GM19099 (cell line): ENCODE measurements around the gene TGIF2.

ENCODE experiments used
- POLR2A ChIP-seq: IDR thresholded peaks from 3 replicates; pipeline ENCODE4 v1.6.1; 2011; ENCODE audit warnings: low read depth; ENCODE audit not compliant: insufficient read length; ENCODE audit errors: extremely low read depth

TGIF2 gene

DNA sequence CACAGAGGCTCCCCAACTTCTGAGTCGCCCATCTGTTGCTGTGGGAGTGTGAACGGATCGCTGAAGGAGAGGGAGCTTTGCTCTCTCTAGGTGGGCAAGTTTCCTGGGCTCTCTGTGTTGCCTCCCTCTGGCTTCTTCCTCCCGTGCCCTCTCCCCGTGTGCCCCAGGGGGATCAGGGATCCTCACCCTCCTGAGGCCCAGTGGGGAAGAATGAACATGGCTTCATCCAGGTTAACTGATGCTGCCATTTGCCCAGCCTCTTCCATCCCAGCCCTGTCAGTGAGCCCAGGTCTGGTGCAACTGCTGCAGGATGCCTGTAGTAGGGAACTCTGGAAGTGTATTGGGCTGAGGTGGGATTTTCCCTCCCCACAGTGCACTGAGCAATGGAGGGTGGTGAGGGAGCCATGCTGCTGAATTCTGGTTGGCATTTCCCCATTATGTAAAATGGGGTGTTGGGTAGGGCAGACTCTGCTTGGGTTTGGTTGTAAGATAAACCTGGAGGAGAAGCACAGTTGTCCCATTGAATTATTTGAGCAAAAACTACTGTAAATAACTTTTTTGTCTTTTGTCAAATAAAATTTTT is 20.0 kb downstream of the TGIF2 start:
- TF ChIP-seq POLR2A = no peak

DNA sequence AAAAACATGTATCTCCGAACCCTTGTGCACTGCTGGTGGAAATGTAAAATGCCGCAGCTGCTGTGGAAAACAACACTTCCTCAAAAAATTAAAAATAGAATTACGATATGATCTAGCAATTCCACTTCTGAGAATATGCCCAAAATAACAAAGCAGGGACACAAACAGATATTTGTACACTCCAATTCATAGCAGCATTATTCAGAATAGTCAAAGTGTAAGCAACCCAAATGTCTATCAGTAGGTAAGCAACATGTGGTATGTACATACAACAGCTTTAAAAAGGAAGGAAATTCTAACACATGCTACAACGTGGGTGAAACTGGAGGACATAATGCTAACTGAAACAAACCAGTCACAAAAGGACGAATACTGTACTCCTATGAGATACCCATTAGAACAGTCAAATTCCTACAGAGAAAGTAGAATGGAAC is 26.5 kb downstream of the TGIF2 start:
- no peak for TF ChIP-seq POLR2A

DNA sequence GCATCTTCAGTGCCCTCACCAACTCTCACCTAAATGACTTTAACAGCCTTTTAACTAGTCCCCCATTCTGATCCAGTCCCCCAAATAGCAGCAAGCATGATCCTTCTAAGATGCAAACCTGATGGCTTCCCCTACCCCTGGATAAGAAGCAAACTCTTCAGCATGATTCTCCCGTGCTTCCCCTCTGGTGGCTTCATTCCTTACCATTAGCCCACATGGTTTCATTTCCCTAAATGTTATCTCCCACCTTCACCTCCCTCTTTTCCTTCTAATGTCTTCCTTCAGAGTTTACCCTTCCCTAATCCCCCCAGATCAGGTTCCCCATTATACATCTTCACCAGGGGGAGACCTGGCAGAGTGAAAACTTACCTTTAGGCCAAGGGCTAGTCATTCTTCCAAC is 28.1 kb downstream of the TGIF2 start:
- TF ChIP-seq POLR2A = no peak

DNA sequence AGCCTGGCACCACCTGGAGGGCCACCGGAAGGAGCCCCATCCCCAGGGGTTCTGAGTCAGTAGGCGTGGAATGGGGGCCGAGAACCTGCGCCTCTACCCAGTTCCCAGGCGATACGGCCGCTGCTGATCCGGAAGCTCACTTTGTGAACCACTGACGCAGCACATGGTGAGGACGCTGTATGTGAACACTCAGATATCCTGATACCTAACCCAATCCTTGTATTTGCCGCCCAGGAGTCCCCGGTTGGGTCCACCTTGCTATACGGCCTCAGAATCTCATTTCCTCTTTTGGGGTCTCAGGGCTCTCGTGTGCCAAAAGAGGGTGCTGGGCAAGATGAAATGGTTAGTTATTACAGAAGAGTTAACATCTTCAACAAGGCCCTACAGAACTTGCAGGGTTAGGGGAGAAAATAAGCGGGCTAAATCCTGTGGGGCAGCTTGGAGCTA is 31.6 kb downstream of the TGIF2 start:
- TF ChIP-seq POLR2A = peak; percentile 65

DNA sequence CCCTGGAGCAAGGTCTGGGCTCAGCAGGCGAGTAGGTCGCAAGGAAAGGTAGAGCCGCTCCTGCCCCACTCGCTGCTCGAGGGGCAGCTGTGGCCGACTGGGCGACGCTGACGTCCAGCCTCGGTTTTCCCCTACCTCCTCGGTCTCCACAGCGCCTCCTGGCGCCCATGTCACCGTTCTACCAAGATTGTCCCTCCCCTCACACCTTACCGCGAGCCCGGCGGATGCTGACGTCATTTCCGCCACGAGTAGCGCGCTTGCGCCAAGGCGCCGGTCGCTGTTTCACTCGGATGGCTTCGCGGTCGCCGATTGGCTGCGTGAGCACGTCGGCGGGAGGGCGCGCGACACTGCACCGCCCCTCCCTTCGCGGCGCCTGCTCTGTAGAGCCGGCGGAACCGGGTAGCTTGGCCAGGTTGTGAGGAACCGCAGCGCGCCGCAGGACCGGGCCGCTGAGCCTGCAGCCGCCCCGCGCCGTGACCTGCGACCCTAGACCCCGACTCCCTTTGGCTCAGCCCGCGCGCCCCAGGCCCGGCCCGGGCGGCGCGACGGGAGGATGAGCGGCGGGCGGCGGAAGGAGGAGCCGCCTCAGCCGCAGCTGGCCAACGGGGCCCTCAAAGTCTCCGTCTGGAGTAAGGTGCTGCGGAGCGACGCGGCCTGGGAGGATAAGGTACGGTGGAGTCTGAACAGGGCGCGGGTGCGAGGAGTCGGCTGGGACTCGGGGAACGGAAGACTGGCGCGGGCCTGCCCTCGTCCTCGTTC is 32.2 kb downstream of the TGIF2 start, which contains the start of gene RAB5IF:
TSS of gene RAB5IF (plus strand) at position 381 of the 759 bp plus-strand sequence. CDS start at position 554, 173 bp downstream.
- peak; percentile 95 for TF ChIP-seq POLR2A

DNA sequence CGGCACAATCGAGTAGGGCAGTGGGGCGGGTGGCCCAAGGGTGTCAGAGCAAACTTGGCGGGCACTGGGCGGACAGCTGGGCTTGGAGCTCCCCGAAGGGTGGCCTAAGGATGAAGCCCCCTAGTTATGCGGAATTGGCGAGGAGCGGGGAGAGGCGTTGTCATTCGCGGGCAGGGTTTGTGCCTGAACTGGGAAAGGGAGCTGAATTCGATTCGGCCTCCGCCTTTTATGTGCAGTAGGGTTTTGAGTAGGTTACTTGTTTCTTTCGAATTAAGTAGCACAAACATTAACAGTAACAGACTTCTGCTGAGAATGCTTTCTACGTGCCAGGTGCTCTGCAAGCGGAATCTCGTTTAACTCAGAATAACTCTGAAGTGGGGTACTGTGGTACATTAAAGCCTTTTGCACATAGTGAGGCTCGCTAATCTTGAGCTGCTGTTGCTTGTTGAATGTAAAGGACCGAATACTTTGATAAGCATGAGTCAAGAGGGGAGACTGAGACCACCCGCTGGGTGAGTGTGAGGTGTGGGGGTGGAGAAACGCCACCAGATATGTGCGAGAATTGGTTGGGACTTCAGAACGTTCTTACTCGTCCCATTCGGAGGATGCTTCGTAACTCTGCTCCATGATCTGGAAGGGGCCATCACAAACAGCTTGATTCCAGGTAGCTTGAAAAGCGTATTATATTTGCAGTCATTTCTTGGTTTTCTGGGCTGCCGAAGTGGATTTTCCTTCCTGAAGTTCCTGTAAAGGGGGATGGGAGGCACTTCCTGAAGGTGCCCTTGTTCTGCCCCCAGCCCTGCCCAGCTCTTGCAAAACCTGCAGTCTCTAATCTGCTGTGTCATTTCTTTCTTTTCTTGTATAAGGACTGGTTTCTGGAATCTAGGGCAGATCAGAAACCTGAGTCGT is 33.0 kb downstream of the TGIF2 start:
- TF ChIP-seq POLR2A = no peak

DNA sequence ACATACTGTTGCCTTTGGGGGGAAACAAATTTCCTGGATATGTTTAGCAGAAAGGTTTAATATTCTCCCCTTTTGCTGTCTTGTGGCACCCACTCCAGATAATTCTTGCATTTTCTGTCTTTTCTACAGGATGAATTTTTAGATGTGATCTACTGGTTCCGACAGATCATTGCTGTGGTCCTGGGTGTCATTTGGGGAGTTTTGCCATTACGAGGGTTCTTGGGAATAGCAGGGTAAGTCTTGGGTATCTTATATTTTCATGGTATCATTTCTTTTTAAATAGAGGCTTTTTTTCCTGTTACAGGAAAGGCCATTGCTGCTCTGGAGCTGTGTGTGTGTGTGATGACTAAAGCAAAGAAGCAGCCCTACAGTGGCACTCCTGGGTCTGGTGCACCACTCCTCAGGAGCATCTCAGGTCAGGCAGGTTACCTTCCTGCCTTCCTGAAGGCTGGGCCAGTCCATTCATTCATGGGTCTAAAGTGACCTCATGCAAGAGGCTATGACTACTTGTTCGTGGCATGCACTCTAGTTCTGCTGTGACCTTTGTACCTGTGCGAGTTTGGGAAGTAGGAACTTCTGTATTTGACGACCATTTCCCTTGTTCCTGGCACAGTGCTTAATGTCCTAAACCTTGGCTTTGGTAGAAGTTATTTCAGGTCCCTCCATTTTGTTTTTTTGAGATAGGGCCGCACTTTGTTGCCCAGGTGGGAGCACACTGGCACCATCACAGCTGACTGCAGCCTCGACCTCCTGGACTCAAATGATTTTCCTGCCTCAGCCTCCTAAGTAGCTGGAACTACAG is 34.4 kb downstream of the TGIF2 start:
- no peak for TF ChIP-seq POLR2A

DNA sequence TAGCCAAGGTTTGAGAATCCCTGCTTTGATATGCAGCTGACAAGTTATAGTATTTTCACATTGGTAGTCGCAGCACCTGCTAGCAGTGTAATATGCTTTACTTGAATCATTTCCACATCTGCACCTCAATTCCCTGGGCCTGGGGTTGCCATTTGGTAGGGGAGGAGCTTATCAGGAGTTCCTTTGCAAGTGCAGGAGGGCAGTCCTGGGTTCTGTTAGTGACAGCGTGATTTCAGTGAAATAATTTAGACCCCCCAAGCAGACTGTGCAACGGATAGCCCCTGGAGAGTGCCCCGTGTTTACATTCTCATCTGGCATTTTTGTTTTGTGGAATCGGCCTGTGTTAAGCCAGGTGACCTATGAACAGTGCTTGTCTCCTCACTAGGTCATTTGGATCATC is 38.2 kb downstream of the TGIF2 start:
- TF ChIP-seq POLR2A = no peak

DNA sequence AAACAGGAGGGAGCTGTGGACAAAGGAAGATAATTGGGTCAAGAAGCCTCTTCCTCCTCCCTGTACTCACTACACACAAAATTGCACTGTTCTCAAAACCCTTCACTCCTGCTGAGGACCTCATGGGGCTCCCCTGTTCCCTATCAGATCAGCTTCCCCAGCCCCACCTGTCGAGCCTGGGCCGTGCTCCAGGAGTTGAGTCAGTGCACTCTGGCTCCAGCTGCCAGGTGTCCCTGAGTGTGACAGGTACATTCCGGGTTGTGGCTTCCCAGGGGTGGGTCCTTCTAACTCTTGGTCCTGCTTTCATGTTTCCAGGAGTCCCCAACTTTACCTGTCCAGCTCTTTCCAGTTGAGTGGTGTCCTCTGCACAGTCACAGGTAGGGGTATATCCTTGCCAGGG is 40.6 kb downstream of the TGIF2 start:
- no peak for TF ChIP-seq POLR2A

DNA sequence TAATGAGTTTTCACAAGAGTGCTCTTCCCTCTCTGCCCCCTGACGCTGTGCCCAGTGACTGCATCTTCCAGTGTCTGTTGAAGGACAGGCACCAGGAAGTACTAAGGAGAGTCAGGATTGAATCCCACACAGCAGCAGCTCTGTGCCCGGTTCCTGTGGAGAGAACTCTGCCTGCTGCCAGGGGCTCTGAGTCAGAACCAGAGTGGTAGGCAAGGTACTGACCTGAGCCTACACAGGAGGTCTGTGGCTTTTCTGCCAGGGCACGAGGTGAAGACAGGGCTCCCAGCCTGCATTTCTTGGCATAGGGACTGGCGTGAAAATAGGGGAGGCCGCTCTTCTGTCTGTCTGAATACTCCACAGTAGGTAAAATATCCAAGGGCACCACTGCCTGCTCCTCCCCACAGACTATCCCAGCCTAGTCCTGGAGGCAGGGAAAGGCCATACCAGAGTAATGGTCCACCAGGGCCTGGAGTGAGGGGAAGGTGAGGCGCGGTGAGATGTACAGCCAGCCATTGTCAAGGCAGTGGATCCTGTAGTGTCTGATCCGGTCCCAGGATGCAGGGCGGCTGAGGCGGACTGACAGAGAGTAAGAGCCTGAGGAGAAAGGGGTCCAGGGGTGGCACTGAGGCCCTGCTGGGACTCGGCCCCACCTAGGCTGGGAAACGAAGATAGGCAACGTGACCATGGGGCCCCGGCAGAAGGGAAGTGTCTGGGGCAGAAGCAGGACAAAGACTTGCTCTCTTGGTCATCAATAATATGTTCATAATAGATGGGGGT is 41.6 kb downstream of the TGIF2 start:
- TF ChIP-seq POLR2A = no peak

DNA sequence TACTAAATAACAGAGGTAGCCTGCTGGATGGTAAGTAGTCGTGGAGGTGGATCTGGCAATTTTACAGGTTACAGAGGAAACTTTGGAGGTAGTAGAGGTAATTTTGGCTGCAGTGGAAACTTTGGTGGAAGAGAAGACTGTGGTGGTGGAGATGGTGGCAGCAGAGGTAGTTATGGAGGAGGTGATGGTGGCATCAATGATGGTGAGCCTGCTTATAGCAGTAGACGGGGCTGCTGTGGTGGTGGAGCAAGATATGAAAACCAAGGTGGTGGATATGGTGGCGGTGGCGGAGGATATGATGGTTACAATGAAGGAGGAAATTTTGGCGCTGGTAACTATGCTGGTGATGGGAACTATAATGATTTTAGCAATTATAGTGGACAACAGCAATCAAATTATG is 47.5 kb downstream of the TGIF2 start:
- no peak for TF ChIP-seq POLR2A

DNA sequence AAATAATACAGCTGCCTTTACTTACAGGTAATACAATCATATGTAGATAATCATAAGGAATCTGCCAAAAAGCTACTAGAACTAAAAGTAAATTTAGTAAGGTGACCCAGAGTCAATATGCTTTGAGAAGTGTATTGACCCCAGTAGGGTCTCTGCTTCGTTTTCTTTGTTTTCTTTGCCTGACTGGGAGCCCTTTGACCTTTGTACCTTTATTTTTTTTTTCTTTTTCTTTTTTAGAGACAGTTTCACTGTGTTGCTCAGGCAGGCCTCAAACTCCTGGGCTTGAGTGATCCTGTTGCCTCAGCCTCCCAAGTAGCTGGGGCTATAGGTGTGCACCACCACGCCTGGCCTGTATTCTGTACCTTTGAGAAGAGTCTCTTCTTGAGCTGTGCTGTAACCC is 50.0 kb downstream of the TGIF2 start:
- TF ChIP-seq POLR2A = no peak

DNA sequence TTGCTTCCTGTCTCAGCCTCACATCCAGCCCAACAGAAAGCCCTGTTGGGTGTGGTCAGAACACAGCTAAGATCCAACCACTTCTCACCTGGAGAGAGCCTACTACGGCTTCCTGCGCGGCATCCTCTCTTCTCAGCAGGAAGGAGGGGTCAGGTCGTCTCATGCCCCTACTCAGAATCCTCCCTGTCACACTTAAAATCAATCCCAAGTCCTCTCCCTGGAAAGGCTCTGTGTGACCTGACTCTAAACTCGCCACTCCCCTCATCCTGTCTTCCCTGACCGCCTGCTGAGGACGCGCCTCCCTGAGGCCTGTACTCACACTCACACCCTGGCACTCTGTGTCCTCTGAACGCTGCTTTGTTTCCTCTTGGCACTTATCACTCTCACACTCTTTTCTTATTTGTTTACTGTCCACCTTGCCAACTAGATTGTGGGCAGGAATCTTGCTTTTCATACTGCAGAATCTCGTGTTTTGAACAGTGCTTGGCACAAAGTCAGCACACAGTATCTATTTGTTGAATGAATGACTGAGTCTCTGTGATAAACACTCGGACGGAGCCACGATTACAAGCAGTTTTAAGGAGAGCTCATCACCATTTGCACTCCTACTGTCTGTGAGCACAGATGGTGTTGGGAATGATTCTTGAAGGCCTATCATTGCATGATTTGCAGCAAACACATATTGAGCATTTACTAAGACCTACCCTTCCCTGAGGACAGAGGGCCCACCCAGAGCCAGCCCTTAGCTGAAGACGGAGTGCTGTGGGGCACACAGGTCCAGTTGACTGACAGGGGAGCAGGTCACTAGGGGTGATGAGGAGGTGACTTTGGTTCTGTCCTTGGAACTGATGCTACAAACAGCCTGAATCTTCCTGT is 50.9 kb downstream of the TGIF2 start:
- TF ChIP-seq POLR2A = no peak
